ENCODE data around the gene GPX4.
A peak's percentile ranks its signal among the peaks of the same experiment; 100 is the strongest.

Gene GPX4

GRCh38 chr19:1064661-1065605 is 38.9 kb upstream of the GPX4 start:
- Histone ChIP-seq H3K9ac (ENCODE audit: low read depth, low read length) (peak overlapping the region; percentile 50), H3K36me3 (ENCODE audit: insufficient read depth, low read length) (no peaks in the 10 kb centered on the region), H3K9me3 (ENCODE audit: control insufficient read depth, insufficient read depth, low read length) (no peaks in the 10 kb centered on the region), H3K4me1 (ENCODE audit: insufficient read depth, low read length) (peaks cover 7% of the 10 kb centered on the region; the same call in 1 of the 2 replicates)

- peak overlapping the region; percentile 50; the same call in 1 of the 2 replicates for H3K9ac ChIP-seq (ENCODE audit: low read depth, low read length)
- peaks cover 7% of the 10 kb centered on the region; the same call in 1 of the 2 replicates for H3K4me1 ChIP-seq (ENCODE audit: insufficient read depth, low read length)
- no peaks in the 10 kb centered on the region for H3K36me3 ChIP-seq (ENCODE audit: insufficient read depth, low read length)
- no peaks in the 10 kb centered on the region for H3K9me3 ChIP-seq (ENCODE audit: control insufficient read depth, insufficient read depth, low read length)
Measured at GRCh38 chr19:1065606-1066109, 38.1 kb upstream of the GPX4 start.

DNA sequence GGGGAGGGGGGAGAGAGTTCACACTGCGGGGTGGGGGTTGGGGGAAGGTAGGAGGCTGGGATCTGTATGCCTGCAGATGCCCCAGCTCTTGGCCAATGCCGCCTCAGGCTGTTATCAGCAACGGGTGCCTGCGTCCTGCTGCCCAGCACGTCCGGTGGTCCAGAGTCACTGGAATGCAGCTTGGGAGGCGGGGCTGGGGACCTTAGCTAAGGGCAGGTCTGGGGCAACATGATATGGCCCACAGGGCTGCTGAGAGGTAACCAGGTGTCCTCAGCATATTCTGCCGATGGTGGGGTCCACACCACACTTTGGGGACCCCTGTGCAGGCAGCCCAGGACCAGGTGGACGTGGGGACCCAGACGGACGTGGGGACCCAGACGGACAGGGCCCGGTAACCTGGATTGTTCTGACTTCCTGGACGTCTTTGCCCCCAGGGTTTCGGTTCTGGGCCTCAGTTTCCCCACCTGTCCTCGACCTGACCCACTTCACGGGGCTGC is 37.5 kb upstream of the GPX4 start:
- Histone ChIP-seq H3K9me3 (ENCODE audit: control insufficient read depth, insufficient read depth, low read length) (no peaks in the 10 kb centered on the region), H3K4me1 (ENCODE audit: insufficient read depth, low read length) (peaks cover 7% of the 10 kb centered on the region; the same call in 1 of the 2 replicates), H3K36me3 (ENCODE audit: insufficient read depth, low read length) (no peaks in the 10 kb centered on the region), H3K9ac (ENCODE audit: low read depth, low read length) (peak overlapping the region; percentile 49; the same call in 1 of the 2 replicates)

- peak within 1 kb of the TSS; percentile 49 for H3K9ac ChIP-seq (ENCODE audit: low read depth, low read length)
- H3K9me3 ChIP-seq (ENCODE audit: control insufficient read depth, insufficient read depth, low read length): no peaks in the 10 kb centered on the region
- peaks cover 7% of the 10 kb centered on the region; the same call in 1 of the 2 replicates for H3K4me1 ChIP-seq (ENCODE audit: insufficient read depth, low read length)
- no peaks in the 10 kb centered on the region for H3K36me3 ChIP-seq (ENCODE audit: insufficient read depth, low read length)
Measured at GRCh38 chr19:1066748-1067340, 37.0 kb upstream of the GPX4 start, which contains the start of gene ARHGAP45. TSS of gene ARHGAP45 (plus strand) at chr19:1067167. CDS start at chr19:1067406, 239 bp downstream.

- no peaks in the 10 kb centered on the region for H3K9me3 ChIP-seq (ENCODE audit: control insufficient read depth, insufficient read depth, low read length)
- no peaks in the 10 kb centered on the region for H3K36me3 ChIP-seq (ENCODE audit: insufficient read depth, low read length)
- peak overlapping the region; percentile 49; the same call in 1 of the 2 replicates for H3K9ac ChIP-seq (ENCODE audit: low read depth, low read length)
- H3K4me1 ChIP-seq (ENCODE audit: insufficient read depth, low read length): peaks cover 7% of the 10 kb centered on the region; the same call in 1 of the 2 replicates
Measured at GRCh38 chr19:1067341-1067957, 36.3 kb upstream of the GPX4 start.

- no peaks in the 10 kb centered on the region for H3K36me3 ChIP-seq (ENCODE audit: insufficient read depth, low read length)
- no peak overlapping the region; the same call in 1 of the 2 replicates for H3K9ac ChIP-seq (ENCODE audit: low read depth, low read length)
- no peaks in the 10 kb centered on the region for H3K9me3 ChIP-seq (ENCODE audit: control insufficient read depth, insufficient read depth, low read length)
- H3K4me1 ChIP-seq (ENCODE audit: insufficient read depth, low read length): peaks cover 7% of the 10 kb centered on the region; the same call in 1 of the 2 replicates
Measured at GRCh38 chr19:1068009-1069001, 35.5 kb upstream of the GPX4 start.

DNA sequence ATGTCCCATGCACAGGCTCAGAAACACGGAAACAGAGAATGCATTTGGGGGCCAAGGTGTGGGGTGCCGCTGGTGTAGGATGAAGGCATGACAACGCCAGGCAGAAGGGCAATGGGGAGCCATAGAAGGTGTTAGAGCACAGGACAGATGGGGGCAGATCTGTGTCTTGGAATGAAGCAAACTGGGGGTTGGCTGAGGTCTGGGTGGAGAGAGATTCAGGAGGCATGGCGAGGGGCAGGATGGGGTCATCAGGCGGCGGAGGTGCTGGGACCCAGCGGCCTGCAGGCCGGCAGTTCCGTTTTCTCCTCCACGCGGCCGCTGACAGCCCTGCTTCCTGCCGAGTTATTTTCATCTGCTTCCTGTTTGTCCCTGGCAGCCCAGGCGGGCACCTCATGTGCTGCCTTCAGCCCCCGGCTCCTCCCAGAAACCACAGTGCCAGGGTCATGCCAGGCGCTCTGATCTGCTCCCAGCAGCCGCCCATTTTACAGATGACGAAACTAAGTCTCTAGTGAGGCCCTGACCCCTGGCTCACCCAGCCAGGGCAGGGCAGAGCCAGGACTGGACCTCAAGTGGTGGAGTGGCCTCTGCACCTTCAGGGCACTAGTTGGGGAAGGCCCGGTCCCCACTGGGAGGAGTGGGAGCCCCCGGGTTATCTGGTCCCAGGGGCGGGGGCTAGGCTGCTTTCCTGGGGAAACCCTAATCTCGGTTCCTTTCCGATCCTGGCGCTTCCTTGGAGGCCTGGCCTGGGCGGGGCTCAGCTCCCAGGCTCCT is 34.6 kb upstream of the GPX4 start:
- Histone ChIP-seq H3K36me3 (ENCODE audit: insufficient read depth, low read length) (no peaks in the 10 kb centered on the region), H3K9ac (ENCODE audit: low read depth, low read length) (no peak overlapping the region)

DNA sequence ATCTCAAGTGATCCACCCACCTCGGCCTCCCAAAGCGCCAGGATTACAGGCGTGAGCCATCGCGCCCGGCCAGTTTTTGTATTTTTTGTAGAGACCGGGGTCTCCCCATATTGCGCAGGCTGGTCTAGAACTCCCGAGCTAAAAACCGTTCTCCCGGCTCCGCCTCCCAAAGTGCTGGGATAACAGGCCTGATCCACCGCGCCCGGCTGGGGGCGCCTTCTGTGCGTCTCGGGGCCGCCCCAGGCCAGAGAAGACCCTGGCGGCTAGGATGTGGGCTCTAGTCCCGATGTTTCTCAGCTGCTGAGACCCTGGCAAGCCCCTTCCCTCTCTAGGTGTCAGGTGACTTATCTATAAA is 33.2 kb upstream of the GPX4 start:
- Histone ChIP-seq H3K4me1 (ENCODE audit: insufficient read depth, low read length) (peaks cover 7% of the 10 kb centered on the region; the same call in 1 of the 2 replicates), H3K9me3 (ENCODE audit: control insufficient read depth, insufficient read depth, low read length) (no peaks in the 10 kb centered on the region), H3K9ac (ENCODE audit: low read depth, low read length) (peak overlapping the region; percentile 60), H3K36me3 (ENCODE audit: insufficient read depth, low read length) (no peaks in the 10 kb centered on the region)

More for the DNA sequence above, 34.6 kb upstream of the GPX4 start:
- Histone ChIP-seq H3K9me3 (ENCODE audit: control insufficient read depth, insufficient read depth, low read length) (no peaks in the 10 kb centered on the region), H3K4me1 (ENCODE audit: insufficient read depth, low read length) (peaks cover 7% of the 10 kb centered on the region; the same call in 1 of the 2 replicates)

DNA sequence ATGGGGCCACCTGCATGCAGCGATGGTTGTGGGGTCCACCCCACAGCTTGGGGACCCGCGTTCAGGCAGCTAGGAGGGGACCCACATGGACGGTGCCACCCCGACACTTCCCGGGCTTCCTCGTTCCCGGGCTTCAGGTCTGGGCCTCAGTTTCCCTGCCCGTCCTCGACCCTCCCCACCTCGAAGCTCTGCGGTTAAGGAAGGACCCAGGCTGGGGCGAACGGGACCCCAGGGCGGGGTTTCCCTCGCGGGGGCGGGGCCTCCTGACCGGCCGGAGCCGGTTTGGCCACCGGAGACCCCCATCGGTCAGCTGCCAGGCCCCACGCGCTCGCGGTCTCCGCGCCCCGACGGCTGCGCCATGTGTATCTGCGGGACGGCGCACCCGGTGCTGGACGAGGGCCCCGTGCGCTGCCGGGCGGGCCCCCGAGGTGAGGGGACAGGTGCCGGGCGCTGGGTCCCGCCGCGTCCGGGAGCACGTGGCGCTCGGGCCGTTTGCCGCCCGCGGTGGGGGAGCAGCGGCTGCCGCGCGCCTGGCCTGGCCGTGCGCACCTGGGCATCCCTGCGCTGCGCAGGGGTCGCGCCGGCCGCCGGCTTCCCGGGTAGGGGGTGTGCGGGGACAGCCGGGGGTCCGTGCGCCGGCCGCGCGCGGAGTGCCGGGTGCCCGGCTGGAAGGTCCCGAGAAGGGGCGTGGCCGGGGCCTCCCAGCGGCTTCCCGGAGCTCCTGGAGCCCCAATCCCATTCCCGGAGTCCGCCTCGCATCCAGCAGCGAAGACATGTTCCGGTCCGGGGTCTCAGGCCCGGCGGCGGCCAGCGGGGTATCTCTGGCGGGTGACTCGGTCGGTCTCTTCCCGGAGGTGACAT is 32.6 kb upstream of the GPX4 start:
- Histone ChIP-seq H3K9me3 (ENCODE audit: control insufficient read depth, insufficient read depth, low read length) (no peaks in the 10 kb centered on the region), H3K9ac (ENCODE audit: low read depth, low read length) (peak overlapping the region; percentile 60), H3K36me3 (ENCODE audit: insufficient read depth, low read length) (peaks cover 3% of the 10 kb centered on the region), H3K4me1 (ENCODE audit: insufficient read depth, low read length) (peaks cover under 1% of the 10 kb centered on the region; the same call in 1 of the 2 replicates)

DNA sequence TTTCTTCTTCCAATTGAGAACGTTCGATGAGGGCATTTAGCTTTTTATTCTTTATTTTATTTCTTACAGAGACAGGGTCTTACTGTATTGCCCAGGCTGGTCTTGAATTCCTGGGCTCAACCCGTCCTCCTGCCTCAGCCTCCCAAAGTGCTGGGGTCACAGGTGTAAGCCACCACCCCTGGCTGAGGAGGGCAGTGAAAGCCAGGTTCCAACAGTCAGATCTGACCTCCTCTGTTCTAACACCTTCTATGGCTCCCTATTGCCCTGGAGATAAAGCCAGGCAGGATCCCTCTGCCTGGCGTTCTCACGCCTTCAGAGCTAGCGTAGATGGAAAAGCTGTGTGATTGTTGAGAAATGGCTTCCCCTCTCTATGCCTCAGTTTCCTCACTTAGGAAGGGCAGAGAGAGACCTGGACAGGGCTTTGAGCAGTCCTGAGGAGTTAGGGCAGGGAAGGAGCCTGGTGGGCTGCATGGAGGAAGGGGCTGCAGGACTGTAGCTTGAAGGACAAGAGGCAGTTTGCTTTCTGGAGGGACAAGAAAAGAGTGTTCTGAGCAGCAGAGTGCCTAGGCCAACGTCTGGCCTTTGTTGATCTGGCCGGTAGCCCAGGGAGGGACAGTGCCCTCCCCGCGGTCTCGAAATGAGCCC is 31.3 kb upstream of the GPX4 start:
- H3K4me1 ChIP-seq (ENCODE audit: insufficient read depth, low read length): no peaks in the 10 kb centered on the region
- no peaks in the 10 kb centered on the region for H3K9me3 ChIP-seq (ENCODE audit: control insufficient read depth, insufficient read depth, low read length)
- H3K9ac ChIP-seq (ENCODE audit: low read depth, low read length): no peak overlapping the region
- H3K36me3 ChIP-seq (ENCODE audit: insufficient read depth, low read length): peaks cover 3% of the 10 kb centered on the region

DNA sequence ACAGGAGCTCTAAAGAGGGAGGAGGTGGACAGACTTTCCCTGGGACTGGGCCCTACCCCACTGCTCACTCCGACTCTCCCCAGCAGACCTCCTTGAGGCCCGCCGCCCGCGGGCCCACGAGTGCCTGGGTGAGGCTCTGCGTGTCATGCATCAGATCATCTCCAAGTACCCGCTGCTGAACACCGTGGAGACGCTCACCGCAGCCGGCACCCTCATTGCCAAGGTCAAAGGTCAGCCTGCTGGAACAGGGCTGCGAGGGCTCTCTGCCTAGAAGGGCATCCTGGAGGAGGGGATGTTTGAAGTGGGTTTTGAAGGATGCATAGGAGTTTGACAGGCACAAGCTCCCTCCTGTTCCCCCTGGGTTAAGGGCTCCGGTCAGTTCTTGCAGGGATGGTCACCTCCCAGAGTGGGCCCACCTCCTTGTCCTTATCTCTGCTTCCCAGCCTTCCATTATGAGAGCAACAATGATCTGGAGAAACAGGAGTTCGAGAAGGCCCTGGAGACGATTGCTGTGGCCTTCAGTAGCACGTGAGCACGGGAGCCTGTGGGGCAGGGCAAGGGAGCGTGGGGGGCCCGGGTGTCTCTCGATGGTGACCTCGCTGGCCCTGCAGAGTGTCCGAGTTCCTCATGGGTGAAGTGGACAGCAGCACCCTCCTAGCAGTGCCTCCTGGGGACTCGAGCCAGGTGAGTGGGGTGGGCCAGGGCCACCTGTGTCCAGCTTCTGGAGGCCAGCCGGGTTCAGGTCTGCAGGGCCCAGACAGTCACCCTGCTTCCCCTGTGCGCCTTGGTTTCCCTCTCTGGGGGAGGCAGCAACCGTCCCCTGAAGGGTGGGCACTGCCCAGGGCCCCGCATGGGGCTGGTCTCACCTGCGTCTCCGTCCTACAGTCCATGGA is 30.5 kb upstream of the GPX4 start:
- no peaks in the 10 kb centered on the region for H3K4me1 ChIP-seq (ENCODE audit: insufficient read depth, low read length)
- no peak overlapping the region for H3K9ac ChIP-seq (ENCODE audit: low read depth, low read length)
- H3K36me3 ChIP-seq (ENCODE audit: insufficient read depth, low read length): peaks cover 3% of the 10 kb centered on the region
- H3K9me3 ChIP-seq (ENCODE audit: control insufficient read depth, insufficient read depth, low read length): no peaks in the 10 kb centered on the region
